ENCODE measurements around the gene TPK1. TPM values are rescaled to one million over a fixed set of nuclear protein-coding genes. Genes with fewer than 3 reads are reported as not detected.

TPK1 gene
- total and polyA plus RNA-seq, 8 donors: 1.4 to 3.6 (median 2.2) TPM

GRCh38 chr7:144403102-144403501, 432.8 kb downstream of the TPK1 start:
- Histone ChIP-seq H3K36me3 (no peaks in the 10 kb centered on the region), H3K27me3 (no peaks in the 10 kb centered on the region), H3K9me3 (no peaks in the 10 kb centered on the region), H3K27ac (no peak overlapping the region), H3K4me1 (no peaks in the 10 kb centered on the region), H3K4me3 (no peak overlapping the region)
- intact Hi-C loops (cut with DNase I): no loop called here
- TF ChIP-seq CTCF (IDR thresholded peaks at IDR 0.05): no peak
- DNase-seq (no peak), ATAC-seq (no peak), FAIRE-seq (no peak)
- WGBS, 2 donors: 82 to 91% methylated on average over 11 of the region's 11 CpGs
